Breast epithelium (tissue), 4 donors: ENCODE measurements around the gene NR5A2. TPM values are rescaled to one million over a fixed set of nuclear protein-coding genes. Genes with fewer than 3 reads are reported as not detected.
"Not testable (repeated sequence)": the region's sequence is repeated elsewhere in the genome, so short reads cannot be mapped to it uniquely, and the experiment has no call there.

Experiments
- DNase-seq, 2 donors: peaks; one replicate each; pipeline ENCODE4 v3.0.0-alpha.2; 2019; ENCODE audit warnings: low spot score in 2 of 2
- H3K27ac ChIP-seq, 2 donors: fragments of 200-600 bp; sonication (generic) in 1 of 2; one replicate each; pipeline ENCODE4 v1.5.1; 2016 to 2019; ENCODE audit warnings: mild to moderate bottlenecking in 1 of 2
- H3K27me3 ChIP-seq, 2 donors: fragments of 200-600 bp; sonication (generic) in 1 of 2; one replicate each; pipeline versions ENCODE4 v1.5.1 to v1.6.0; 2017 to 2019; ENCODE audit warnings: control low read depth in 1 of 2, mild to moderate bottlenecking in 1 of 2
- H3K36me3 ChIP-seq: fragments of 200-600 bp; one replicate; pipeline ENCODE4 v1.5.1; 2019
- H3K4me1 ChIP-seq, 2 donors: fragments of 200-600 bp; sonication (generic); one replicate each; pipeline ENCODE4 v1.5.1; 2016 to 2019; ENCODE audit warnings: control low read depth in 1 of 2
- H3K4me3 ChIP-seq, 3 donors: fragments of 200-600 bp; sonication (generic); 1 replicate in 2 of 3; 2 replicates in 1 of 3; pipeline ENCODE4 v1.5.1; 2016 to 2019; ENCODE audit warnings: mild to moderate bottlenecking in 3 of 3, moderate library complexity in 2 of 3
- H3K9me3 ChIP-seq, 2 donors: fragments of 200-600 bp; sonication (generic) in 1 of 2; one replicate each; pipeline ENCODE4 v1.5.1; 2016 to 2019; ENCODE audit warnings: control low read depth in 1 of 2
- POLR2A ChIP-seq: fragments of 450-650 bp; IDR thresholded peaks from one replicate; pipeline ENCODE4 v1.6.1; 2016; ENCODE audit warnings: antibody characterized with exemption, mild to moderate bottlenecking, moderate library complexity
- POLR2AphosphoS5 ChIP-seq, 3 donors: sonication (generic); formaldehyde crosslinking; IDR thresholded peaks; one replicate each; pipeline ENCODE4 v1.6.1; 2017; ENCODE audit warnings: antibody characterized with exemption in 3 of 3
- intact Hi-C: fragments of 100-400 bp; cut with DNase I; formaldehyde crosslinking; loops from one replicate; pipeline ENCODE4 v1.15.1; 2023; ENCODE audit warnings: low total_unique reads
- total RNA-seq, 3 donors: library from RNA; depleted of rRNA; stranded (reverse); fragments of >200 nt; gene quantifications; one replicate each; pipeline ENCODE4 v1.1.0, GENCODE V29; 2016
- TF ChIP-seq, protein P1 (sequence below), 3 donors: fragments of 450-650 bp; IDR thresholded peaks; one replicate each; pipeline ENCODE4 v1.5.1; 2016 to 2017; ENCODE audit warnings: antibody characterized with exemption in 3 of 3, mild to moderate bottlenecking in 3 of 3, moderate library complexity in 3 of 3

Gene NR5A2
- total RNA-seq, 3 donors from 2014 or later, result 4.1 to 5.6 (median 4.9) TPM

- Histone ChIP-seq H3K36me3 (no peaks in the 10 kb centered on the region), H3K4me1 (no peaks in the 10 kb centered on the region), H3K9me3 (no peaks in the 10 kb centered on the region), H3K4me3 (no peak overlapping the region), H3K27me3 (no peaks in the 10 kb centered on the region), H3K27ac (no peak overlapping the region)
- intact Hi-C loops, result loop anchor here (5.0 kb wide), 1 partner anchor 1370 kb away; no protein-coding TSS in a partner anchor
- no peak for DNase-seq
- TF ChIP-seq, protein P1, sequence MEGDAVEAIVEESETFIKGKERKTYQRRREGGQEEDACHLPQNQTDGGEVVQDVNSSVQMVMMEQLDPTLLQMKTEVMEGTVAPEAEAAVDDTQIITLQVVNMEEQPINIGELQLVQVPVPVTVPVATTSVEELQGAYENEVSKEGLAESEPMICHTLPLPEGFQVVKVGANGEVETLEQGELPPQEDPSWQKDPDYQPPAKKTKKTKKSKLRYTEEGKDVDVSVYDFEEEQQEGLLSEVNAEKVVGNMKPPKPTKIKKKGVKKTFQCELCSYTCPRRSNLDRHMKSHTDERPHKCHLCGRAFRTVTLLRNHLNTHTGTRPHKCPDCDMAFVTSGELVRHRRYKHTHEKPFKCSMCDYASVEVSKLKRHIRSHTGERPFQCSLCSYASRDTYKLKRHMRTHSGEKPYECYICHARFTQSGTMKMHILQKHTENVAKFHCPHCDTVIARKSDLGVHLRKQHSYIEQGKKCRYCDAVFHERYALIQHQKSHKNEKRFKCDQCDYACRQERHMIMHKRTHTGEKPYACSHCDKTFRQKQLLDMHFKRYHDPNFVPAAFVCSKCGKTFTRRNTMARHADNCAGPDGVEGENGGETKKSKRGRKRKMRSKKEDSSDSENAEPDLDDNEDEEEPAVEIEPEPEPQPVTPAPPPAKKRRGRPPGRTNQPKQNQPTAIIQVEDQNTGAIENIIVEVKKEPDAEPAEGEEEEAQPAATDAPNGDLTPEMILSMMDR (IDR thresholded peaks at IDR 0.05), result no peak
- TF ChIP-seq POLR2AphosphoS5 (IDR thresholded peaks at IDR 0.05) (no peak), POLR2A (no peak)
Observed at GRCh38 chr1:200181861-200182260, 154.4 kb downstream of the NR5A2 start.

DNA sequence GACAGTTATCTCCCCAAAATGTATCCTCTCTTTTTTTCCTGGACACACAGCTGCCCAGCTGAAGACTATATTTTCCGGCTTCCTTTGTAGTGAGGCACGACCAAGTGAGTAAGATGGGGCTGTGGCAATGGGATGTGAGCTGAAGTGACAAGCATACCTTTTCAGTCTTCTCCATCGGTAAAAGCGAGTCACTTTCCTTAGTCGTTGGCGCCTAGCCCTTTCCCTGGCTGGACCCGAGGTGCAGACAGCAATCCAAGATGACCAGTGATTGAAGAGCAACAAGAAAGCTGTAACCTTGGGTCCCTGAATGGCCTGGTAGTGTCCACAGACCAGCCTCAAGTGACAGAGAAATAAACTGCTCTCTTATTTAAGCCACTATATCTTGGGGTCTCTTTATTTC, 155.2 kb downstream of the NR5A2 start:
- H3K36me3 ChIP-seq, result no peaks in the 10 kb centered on the region
- intact Hi-C loops, result loop anchor here (5.0 kb wide), 1 partner anchor 1370 kb away; no protein-coding TSS in a partner anchor
- no peak for DNase-seq
- no peak overlapping the region for H3K27ac ChIP-seq
- no peaks in the 10 kb centered on the region for H3K27me3 ChIP-seq
- no peaks in the 10 kb centered on the region for H3K9me3 ChIP-seq
- H3K4me3 ChIP-seq, result no peak overlapping the region
- no peaks in the 10 kb centered on the region for H3K4me1 ChIP-seq
- TF ChIP-seq POLR2AphosphoS5 (IDR thresholded peaks at IDR 0.05) (no peak), POLR2A (no peak)
- TF ChIP-seq, protein P1 (IDR thresholded peaks at IDR 0.05), result no peak

- Histone ChIP-seq H3K4me3 (no peak overlapping the region), H3K9me3 (no peaks in the 10 kb centered on the region), H3K27me3 (no peaks in the 10 kb centered on the region), H3K36me3 (no peaks in the 10 kb centered on the region), H3K27ac (no peak overlapping the region), H3K4me1 (no peaks in the 10 kb centered on the region)
- no peak for DNase-seq
- TF ChIP-seq POLR2AphosphoS5 (IDR thresholded peaks at IDR 0.05), result no peak
- TF ChIP-seq, protein P1 (IDR thresholded peaks at IDR 0.05), result no peak
- no peak for TF ChIP-seq POLR2A
- intact Hi-C loops, result loop anchor here (5.0 kb wide), 1 partner anchor 1371 kb away; no protein-coding TSS in a partner anchor
Observed at GRCh38 chr1:200183637-200184036, 156.1 kb downstream of the NR5A2 start.

- H3K27ac ChIP-seq, result no peak overlapping the region
- no peaks in the 10 kb centered on the region for H3K9me3 ChIP-seq
- H3K4me1 ChIP-seq, result no peaks in the 10 kb centered on the region
- no peak overlapping the region for H3K4me3 ChIP-seq
- intact Hi-C loops, result loop anchor here (5.0 kb wide), 1 partner anchor 1372 kb away; no protein-coding TSS in a partner anchor
- TF ChIP-seq, protein P1 (IDR thresholded peaks at IDR 0.05), result no peak
- peak in 1 of 3 donors; percentile 10 for TF ChIP-seq POLR2AphosphoS5 (IDR thresholded peaks at IDR 0.05)
- TF ChIP-seq POLR2A, result no peak
- peak in 1 of 2 donors; percentile 69 for DNase-seq
- H3K27me3 ChIP-seq, result no peaks in the 10 kb centered on the region
- no peaks in the 10 kb centered on the region for H3K36me3 ChIP-seq
Observed at GRCh38 chr1:200184196-200184595, 156.7 kb downstream of the NR5A2 start.

DNA sequence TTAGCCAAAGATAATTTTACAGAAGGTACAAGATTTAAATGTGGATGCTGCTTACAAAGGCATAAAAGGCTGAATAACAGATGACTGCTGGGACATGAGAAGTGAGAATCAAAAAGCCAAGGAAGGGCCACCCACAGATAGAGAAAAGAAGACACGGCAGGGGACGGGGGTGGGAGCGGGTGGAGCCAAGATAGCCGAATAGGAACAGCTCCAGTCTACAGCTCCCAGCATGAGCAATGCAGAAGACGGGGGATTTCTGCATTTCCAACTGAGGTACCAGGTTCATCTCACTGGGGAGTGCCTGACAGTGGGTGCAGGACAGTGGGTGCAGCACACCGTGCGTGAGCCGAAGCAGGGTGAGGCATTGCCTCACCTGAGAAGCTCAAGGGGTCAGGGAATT, 157.7 kb downstream of the NR5A2 start:
- H3K27ac ChIP-seq, DNase-seq, H3K36me3 ChIP-seq, H3K4me3 ChIP-seq, H3K9me3 ChIP-seq, H3K27me3 ChIP-seq, H3K4me1 ChIP-seq, intact Hi-C loops: not testable (repeated sequence)

DNA sequence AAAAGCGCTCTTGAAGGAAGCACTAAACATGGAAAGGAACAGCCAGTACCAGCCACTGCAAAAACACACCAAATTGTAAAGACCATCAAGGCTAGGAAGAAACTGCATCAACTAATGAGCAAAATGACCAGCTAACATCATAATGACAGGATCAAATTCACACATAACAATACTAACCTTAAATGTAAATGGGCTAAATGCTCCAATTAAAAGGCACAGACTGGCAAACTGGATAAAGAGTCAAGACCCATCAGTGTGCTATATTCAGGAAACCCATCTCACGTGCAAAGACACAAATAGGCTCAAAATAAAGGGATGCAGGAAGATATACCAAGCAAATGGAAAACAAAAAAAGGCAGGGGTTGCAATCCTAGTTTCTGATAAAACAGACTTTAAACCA, 159.8 kb downstream of the NR5A2 start:
- DNase-seq, H3K9me3 ChIP-seq, H3K36me3 ChIP-seq, H3K4me3 ChIP-seq, H3K4me1 ChIP-seq, intact Hi-C loops, H3K27me3 ChIP-seq, H3K27ac ChIP-seq: not testable (repeated sequence)
